AG09319 (cell line): ENCODE results near the gene NFIB.

Experiments
- DNase-seq: peaks from one replicate; pipeline ENCODE4 v3.0.0-alpha.2; 2010; ENCODE audit warnings: low read depth; ENCODE audit errors: extremely low read depth
- TF ChIP-seq, protein P1 (sequence below): IDR thresholded peaks from 2 replicates; pipeline ENCODE4 v1.5.1; 2011; ENCODE audit warnings: low read depth, mild to moderate bottlenecking, inconsistent platforms, low read length, moderate library complexity

NFIB gene

DNA sequence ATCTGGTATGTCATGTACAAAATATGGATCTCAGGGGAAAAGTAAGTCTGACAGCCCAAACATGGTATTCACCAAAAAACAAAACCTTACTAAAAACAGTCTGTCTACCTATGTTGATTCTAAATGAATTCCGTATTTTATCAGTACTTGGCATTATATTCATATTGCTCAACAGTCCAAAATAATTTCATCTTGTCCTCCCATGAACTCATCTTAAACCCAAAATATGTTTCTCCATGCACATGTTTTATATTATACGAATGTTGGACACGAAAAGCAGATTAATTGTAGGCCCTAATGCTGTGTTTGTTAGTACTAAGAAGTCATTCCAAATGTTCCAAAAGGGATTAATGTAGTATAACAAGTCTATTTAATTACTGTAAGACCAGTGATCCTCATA, 20.1 kb downstream of the NFIB start:
- no peak for DNase-seq
- TF ChIP-seq, protein P1, sequence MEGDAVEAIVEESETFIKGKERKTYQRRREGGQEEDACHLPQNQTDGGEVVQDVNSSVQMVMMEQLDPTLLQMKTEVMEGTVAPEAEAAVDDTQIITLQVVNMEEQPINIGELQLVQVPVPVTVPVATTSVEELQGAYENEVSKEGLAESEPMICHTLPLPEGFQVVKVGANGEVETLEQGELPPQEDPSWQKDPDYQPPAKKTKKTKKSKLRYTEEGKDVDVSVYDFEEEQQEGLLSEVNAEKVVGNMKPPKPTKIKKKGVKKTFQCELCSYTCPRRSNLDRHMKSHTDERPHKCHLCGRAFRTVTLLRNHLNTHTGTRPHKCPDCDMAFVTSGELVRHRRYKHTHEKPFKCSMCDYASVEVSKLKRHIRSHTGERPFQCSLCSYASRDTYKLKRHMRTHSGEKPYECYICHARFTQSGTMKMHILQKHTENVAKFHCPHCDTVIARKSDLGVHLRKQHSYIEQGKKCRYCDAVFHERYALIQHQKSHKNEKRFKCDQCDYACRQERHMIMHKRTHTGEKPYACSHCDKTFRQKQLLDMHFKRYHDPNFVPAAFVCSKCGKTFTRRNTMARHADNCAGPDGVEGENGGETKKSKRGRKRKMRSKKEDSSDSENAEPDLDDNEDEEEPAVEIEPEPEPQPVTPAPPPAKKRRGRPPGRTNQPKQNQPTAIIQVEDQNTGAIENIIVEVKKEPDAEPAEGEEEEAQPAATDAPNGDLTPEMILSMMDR = no peak

- no peak for DNase-seq
- TF ChIP-seq, protein P1 = no peak
Measured at GRCh38 chr9:14292181-14292739, 21.7 kb downstream of the NFIB start.

DNA sequence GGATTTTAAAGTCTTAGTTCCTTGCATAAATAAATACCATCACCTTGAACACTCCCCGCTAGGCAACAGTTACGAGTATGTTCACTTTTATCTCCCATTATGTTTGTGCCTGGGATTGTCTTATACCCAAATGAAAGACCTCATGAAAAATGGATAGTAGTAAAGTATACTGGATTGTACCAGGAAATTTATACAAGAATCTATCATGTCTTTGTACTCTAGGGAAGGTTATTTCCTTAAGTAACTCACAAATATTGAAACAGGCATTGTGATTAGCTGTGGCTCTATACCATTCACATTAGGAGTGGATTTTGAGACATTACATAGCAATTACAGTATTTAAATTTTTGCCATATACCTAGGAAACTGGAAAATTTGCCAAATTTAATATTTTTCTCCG, 24.0 kb downstream of the NFIB start:
- DNase-seq = no peak
- TF ChIP-seq, protein P1 = no peak

- TF ChIP-seq, protein P1 = no peak
- DNase-seq = no peak
Measured at GRCh38 chr9:14288433-14288832, 25.5 kb downstream of the NFIB start.

GRCh38 chr9:14286121-14286520, 27.8 kb downstream of the NFIB start:
- no peak for DNase-seq
- TF ChIP-seq, protein P1 = no peak

- DNase-seq = no peak
- TF ChIP-seq, protein P1 = no peak
Measured at GRCh38 chr9:14283276-14283675, 30.7 kb downstream of the NFIB start.

DNA sequence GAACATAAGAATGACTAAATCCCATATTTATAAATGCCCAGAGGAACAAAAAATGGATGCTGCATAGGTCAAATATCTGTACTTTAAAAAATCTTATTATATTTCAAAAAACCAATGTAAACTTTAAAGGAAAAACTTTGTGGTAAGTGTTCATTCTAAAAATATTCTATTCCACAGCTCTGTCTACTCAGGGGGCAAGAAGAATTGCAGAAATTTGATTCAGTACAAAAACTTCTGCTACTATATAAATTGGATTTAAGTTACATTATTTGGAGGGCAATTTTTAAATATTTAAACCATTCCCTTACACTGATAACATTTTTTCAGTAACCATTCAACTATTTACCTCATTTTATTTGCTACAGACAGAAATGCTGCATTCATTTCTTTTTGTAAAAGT, 32.1 kb downstream of the NFIB start:
- TF ChIP-seq, protein P1 = no peak
- no peak for DNase-seq
